Cardiac septum (tissue), 1 donor: ENCODE results near the gene ZNF100. TPM values are rescaled to one million over a fixed set of nuclear protein-coding genes. Genes with fewer than 3 reads are reported as not detected.
"Not testable (repeated sequence)": the region's sequence is repeated elsewhere in the genome, so short reads cannot be mapped to it uniquely, and the experiment has no call there.

ENCODE experiments used
- DNase-seq: peaks from one replicate; pipeline ENCODE4 v3.0.0-alpha.2; 2020; ENCODE audit warnings: low spot score
- intact Hi-C: fragments of 100-400 bp; cut with DNase I; formaldehyde crosslinking; loops from one replicate; pipeline ENCODE4 v1.14.0; 2022
- long read RNA-seq: library from polyadenylated mRNA; unstranded; transcript quantifications from one replicate; pipeline ENCODE4 v2.0.0, GENCODE V29; 2021
- total RNA-seq: library from RNA; stranded (reverse); fragmentation: NEBNext Ultra II Directional; extraction: Animal tissue kit (Norgen Biotek cat#: 25700); gene quantifications from one replicate; pipeline ENCODE4 v1.2.1, GENCODE V29; 2021
- donor health status: DM: no; HTN: no; CAD: no.

Gene ZNF100
- 8.0 TPM for total RNA-seq
- long read RNA-seq, full-length matches to known transcripts, result 3 of 9 reads
- long read RNA-seq, partial matches to known transcripts, result 0 of 9 reads
- long read RNA-seq, other reads (novel, unspliced or antisense), result 6 of 9 reads

- intact Hi-C loops, result loop anchor here (10.0 kb wide), 1 partner anchor 68 kb away; the partner anchor contains the start of gene ZNF43
- DNase-seq, result peak; percentile 95
These were observed at the start of gene ZNF100 for GRCh38 chr19:21767065-21767800. Gene ZNF100, minus strand, starts transcription at chr19:21767579. Its CDS starts 150 bp downstream, at chr19:21767429.

- intact Hi-C loops, result no loop called here
- no peak for DNase-seq
These were observed 45.1 kb upstream of the ZNF100 start for GRCh38 chr19:21812448-21812847.

- intact Hi-C loops, DNase-seq: not testable (repeated sequence)
These were observed 41.1 kb upstream of the ZNF100 start for GRCh38 chr19:21808400-21809000.

GRCh38 chr19:21789466-21790085 lies 22.2 kb upstream of the ZNF100 start:
- intact Hi-C loops, result no loop called here
- no peak for DNase-seq

- DNase-seq, result no peak
- intact Hi-C loops, result no loop called here
These were observed 19.6 kb upstream of the ZNF100 start for GRCh38 chr19:21786936-21787335.

GRCh38 chr19:21775792-21776191 lies 8.4 kb upstream of the ZNF100 start:
- intact Hi-C loops, DNase-seq: not testable (repeated sequence)

GRCh38 chr19:21766705-21767064 lies 694 bp downstream of the ZNF100 start:
- intact Hi-C loops, result loop anchor here (10.0 kb wide), 1 partner anchor 68 kb away; the partner anchor contains the start of gene ZNF43
- DNase-seq, result not testable (repeated sequence)

- no peak for DNase-seq
- intact Hi-C loops, result loop anchor here (10.0 kb wide), 1 partner anchor 70 kb away; the partner anchor contains the start of gene ZNF43
These were observed 2.2 kb downstream of the ZNF100 start for GRCh38 chr19:21765151-21765550.

GRCh38 chr19:21761547-21761946 lies 5.8 kb downstream of the ZNF100 start:
- intact Hi-C loops, result loop anchor here (10.0 kb wide), 1 partner anchor 73 kb away; the partner anchor contains the start of gene ZNF43
- not testable (repeated sequence) for DNase-seq

GRCh38 chr19:21758296-21758695 lies 9.1 kb downstream of the ZNF100 start:
- DNase-seq, result no peak
- intact Hi-C loops, result no loop called here

GRCh38 chr19:21755555-21755954 lies 11.8 kb downstream of the ZNF100 start:
- intact Hi-C loops, DNase-seq: not testable (repeated sequence)

- intact Hi-C loops, result no loop called here
- DNase-seq, result no peak
These were observed 16.0 kb downstream of the ZNF100 start for GRCh38 chr19:21751384-21751783.

- no peak for DNase-seq
- intact Hi-C loops, result no loop called here
These were observed 16.7 kb downstream of the ZNF100 start for GRCh38 chr19:21750586-21751128.

- intact Hi-C loops, result no loop called here
- no peak for DNase-seq
These were observed 18.3 kb downstream of the ZNF100 start for GRCh38 chr19:21749090-21749489.

GRCh38 chr19:21748088-21748487 lies 19.3 kb downstream of the ZNF100 start:
- DNase-seq, result no peak
- intact Hi-C loops, result no loop called here

GRCh38 chr19:21740559-21740958 lies 26.8 kb downstream of the ZNF100 start:
- no peak for DNase-seq
- intact Hi-C loops, result no loop called here

- intact Hi-C loops, DNase-seq: not testable (repeated sequence)
These were observed 40.2 kb downstream of the ZNF100 start for GRCh38 chr19:21726942-21727747.

GRCh38 chr19:21713761-21714160 lies 53.6 kb downstream of the ZNF100 start:
- DNase-seq, result no peak
- intact Hi-C loops, result no loop called here

- intact Hi-C loops, result no loop called here
- DNase-seq, result no peak
These were observed 57.9 kb downstream of the ZNF100 start for GRCh38 chr19:21709464-21709863.
